IMR-90 (cell line): ENCODE data around the gene GAPDH. TPM values are rescaled to one million over a fixed set of nuclear protein-coding genes. Genes with fewer than 3 reads are reported as not detected.

Experiments
- ATAC-seq: fragments of 200-7000 bp; cut with Tn5 transposase; 2 replicates; pipeline ENCODE4 v1.9.1; 2020; ENCODE audit warnings: low read depth, mild to moderate bottlenecking, moderate library complexity
- BruUV-seq: library from RNA; stranded (reverse); fragments of 400-500 nt; replicated peaks from 2 replicates; lab custom pipeline; 2021; lab: Mats Ljungman, UMichigan
- CTCF ChIA-PET: fragments of 300-600 bp; formaldehyde crosslinking; extraction: SDS; loops from one replicate; lab custom pipeline; 2021; ENCODE audit warnings: antibody characterized with exemption; lab: Yijun Ruan, JAX
- POLR2A ChIA-PET: fragments of 300-600 bp; sonication (Branson Sonifier 250); formaldehyde crosslinking; loops from one replicate; lab custom pipeline; 2022; ENCODE audit warnings: antibody characterized with exemption; ENCODE audit not compliant: unreplicated experiment; lab: Charles Lee
- DNase-seq: peaks from one replicate; pipeline ENCODE4 v3.0.0; 2013
- H2AFZ ChIP-seq: replicated peaks from 2 replicates; pipeline ENCODE3; 2013; ENCODE audit warnings: low read length, mild to moderate bottlenecking; ENCODE audit not compliant: poor library complexity
- H2AK5ac ChIP-seq: 2 replicates; pipeline ENCODE4 v1.6.1; 2013; ENCODE audit warnings: low read depth, low read length, inconsistent platforms
- H2AK9ac ChIP-seq: replicated peaks from 2 replicates; pipeline ENCODE3; 2013; ENCODE audit warnings: mild to moderate bottlenecking, low read depth, low read length, moderate library complexity; ENCODE audit not compliant: poor library complexity
- H2BK120ac ChIP-seq: 2 replicates; pipeline ENCODE4 v1.6.1; 2013; ENCODE audit warnings: low read depth, low read length, inconsistent platforms
- H2BK15ac ChIP-seq: 3 replicates; pipeline ENCODE4 v1.6.1; 2013; ENCODE audit warnings: low read depth, low read length, inconsistent platforms
- H2BK20ac ChIP-seq: 2 replicates; pipeline ENCODE4 v1.6.1; 2013; ENCODE audit warnings: low read depth, mild to moderate bottlenecking, inconsistent platforms, low read length, moderate library complexity
- H2BK5ac ChIP-seq: 2 replicates; pipeline ENCODE4 v1.6.1; 2013; ENCODE audit warnings: mild to moderate bottlenecking, low read depth, low read length, inconsistent platforms; ENCODE audit not compliant: poor library complexity, severe bottlenecking
- H3K14ac ChIP-seq: replicated peaks from 2 replicates; pipeline ENCODE4 v1.6.1; 2013; ENCODE audit warnings: low read depth, low read length, inconsistent platforms
- H3K18ac ChIP-seq: 2 replicates; pipeline ENCODE4 v1.6.1; 2013; ENCODE audit warnings: low read depth, low read length, control low read depth
- H3K23ac ChIP-seq: 2 replicates; pipeline ENCODE4 v1.6.1; 2013; ENCODE audit warnings: low read depth, low read length, inconsistent platforms
- H3K27ac ChIP-seq: 2 replicates; pipeline ENCODE4 v1.5.1; 2013; ENCODE audit warnings: mild to moderate bottlenecking, control low read depth, low read length; ENCODE audit not compliant: insufficient read depth
- H3K27me3 ChIP-seq: 2 replicates; pipeline ENCODE4 v1.6.1; 2013; ENCODE audit warnings: low read length; ENCODE audit not compliant: control insufficient read depth, insufficient read depth
- H3K36me3 ChIP-seq: 2 replicates; pipeline ENCODE4 v1.6.1; 2013; ENCODE audit warnings: low read length, mixed read lengths; ENCODE audit not compliant: control insufficient read depth, insufficient read depth
- H3K4ac ChIP-seq: 2 replicates; pipeline ENCODE4 v1.6.1; 2013; ENCODE audit warnings: low read depth, low read length, inconsistent platforms
- H3K4me1 ChIP-seq: 2 replicates; pipeline ENCODE4 v1.6.1; 2013; ENCODE audit warnings: low read length, mixed read lengths; ENCODE audit not compliant: control insufficient read depth, insufficient read depth
- H3K4me2 ChIP-seq: 2 replicates; pipeline ENCODE4 v1.6.1; 2013; ENCODE audit warnings: low read depth, mild to moderate bottlenecking, control low read depth, low read length, moderate library complexity
- H3K4me3 ChIP-seq: 2 replicates; pipeline ENCODE4 v1.5.1; 2013; ENCODE audit warnings: low read depth, mild to moderate bottlenecking, control low read depth, low read length, moderate library complexity; ENCODE audit not compliant: insufficient read depth
- H3K56ac ChIP-seq: 2 replicates; pipeline ENCODE4 v1.6.1; 2013; ENCODE audit warnings: low read length, inconsistent platforms; ENCODE audit not compliant: insufficient read depth; ENCODE audit errors: extremely low read depth
- H3K79me1 ChIP-seq, 2 experiments: 2 replicates each; pipeline ENCODE4 v1.6.1; 2013; ENCODE audit warnings: low read length in 2 of 2, inconsistent platforms in 1 of 2, low read depth in 1 of 2
- H3K9ac ChIP-seq: 2 replicates; pipeline ENCODE4 v1.6.1; 2013; ENCODE audit warnings: low read depth, low read length, control low read depth
- H3K9me1 ChIP-seq: 2 replicates; pipeline ENCODE4 v1.6.1; 2013; ENCODE audit warnings: low read length, inconsistent platforms; ENCODE audit not compliant: insufficient read depth
- H3K9me3 ChIP-seq: 2 replicates; pipeline ENCODE4 v1.6.1; 2013; ENCODE audit warnings: low read length; ENCODE audit not compliant: control insufficient read depth, insufficient read depth
- H4K20me1 ChIP-seq: 2 replicates; pipeline ENCODE4 v1.6.1; 2013; ENCODE audit warnings: low read length, inconsistent platforms; ENCODE audit not compliant: insufficient read depth
- H4K5ac ChIP-seq: 2 replicates; pipeline ENCODE4 v1.6.1; 2013; ENCODE audit warnings: mild to moderate bottlenecking, low read depth, low read length, control low read depth
- H4K8ac ChIP-seq, 2 experiments: 2 replicates each; pipeline ENCODE4 v1.6.1; 2013; ENCODE audit warnings: low read depth in 2 of 2, low read length in 2 of 2, control low read depth in 1 of 2, inconsistent platforms in 1 of 2
- H4K91ac ChIP-seq: 2 replicates; pipeline ENCODE4 v1.6.1; 2013; ENCODE audit warnings: low read depth, low read length, inconsistent platforms; ENCODE audit not compliant: insufficient read depth
- BHLHE40 ChIP-seq: fragments of 150-350 bp; IDR thresholded peaks from 2 replicates; pipeline ENCODE4 v1.6.1; 2016; ENCODE audit warnings: mild to moderate bottlenecking, low read depth, low read length
- CEBPB ChIP-seq: IDR thresholded peaks from 2 replicates; pipeline ENCODE4 v1.6.1; 2012; ENCODE audit warnings: low read depth, low read length, improper control_type of control experiment
- RCOR1 ChIP-seq: IDR thresholded peaks from 2 replicates; pipeline ENCODE4 v1.6.1; 2012; ENCODE audit warnings: mild to moderate bottlenecking, low read length, improper control_type of control experiment; ENCODE audit not compliant: insufficient replicate concordance
- WGBS, 2 experiments: methylation state at CpG; one replicate each; pipeline versions ENCODE4 v1.1.5 to v1.1.7; 2013; ENCODE audit warnings: missing lambda C conversion rate in 2 of 2; ENCODE audit not compliant: insufficient read length in 1 of 2; ENCODE audit errors: extremely low coverage in 2 of 2; 5-methylcytosine and 5-hydroxymethylcytosine counted together
- dilution Hi-C: fragments of 300-500 bp; cut with HindIII; formaldehyde crosslinking; loops from one replicate; pipeline ENCODE4 v1.14.3; 2018; ENCODE audit warnings: low sequenced_read_pairs; ENCODE audit not compliant: unreplicated experiment
- in situ Hi-C: fragments of 300-500 bp; cut with MboI; formaldehyde crosslinking; loops from 3 replicates; pipeline ENCODE4 v1.14.3; 2019; ENCODE audit warnings: low sequenced_read_pairs, inconsistent platforms, mixed read lengths
- intact Hi-C: fragments of 100-400 bp; cut with micrococcal nuclease; formaldehyde crosslinking; loops from 2 replicates; pipeline ENCODE4 v1.10.0; 2022
- polyA plus RNA-seq, 3 experiments: library from polyadenylated mRNA; depleted of rRNA; stranded (reverse); fragments of >200 nt; gene quantifications; 2 replicates each; pipeline ENCODE4 v1.2.3, GENCODE V29; 2012; ENCODE audit warnings: low replicate concordance in 1 of 3
- total RNA-seq: library from RNA; depleted of rRNA; stranded (reverse); fragments of >200 nt; gene quantifications from 2 replicates; pipeline ENCODE4 v1.2.3, GENCODE V29; 2012
- TF ChIP-seq, protein P1 (sequence below): fragments of 150-350 bp; IDR thresholded peaks from 2 replicates; pipeline ENCODE4 v1.6.1; 2016; ENCODE audit warnings: low read depth, mild to moderate bottlenecking, low read length, moderate library complexity, borderline replicate concordance

Gene GAPDH
- total and polyA plus RNA-seq, 2 of the 4 experiments (the other 2 are of a cell fraction), result 12,939 to 21,893 TPM

DNA sequence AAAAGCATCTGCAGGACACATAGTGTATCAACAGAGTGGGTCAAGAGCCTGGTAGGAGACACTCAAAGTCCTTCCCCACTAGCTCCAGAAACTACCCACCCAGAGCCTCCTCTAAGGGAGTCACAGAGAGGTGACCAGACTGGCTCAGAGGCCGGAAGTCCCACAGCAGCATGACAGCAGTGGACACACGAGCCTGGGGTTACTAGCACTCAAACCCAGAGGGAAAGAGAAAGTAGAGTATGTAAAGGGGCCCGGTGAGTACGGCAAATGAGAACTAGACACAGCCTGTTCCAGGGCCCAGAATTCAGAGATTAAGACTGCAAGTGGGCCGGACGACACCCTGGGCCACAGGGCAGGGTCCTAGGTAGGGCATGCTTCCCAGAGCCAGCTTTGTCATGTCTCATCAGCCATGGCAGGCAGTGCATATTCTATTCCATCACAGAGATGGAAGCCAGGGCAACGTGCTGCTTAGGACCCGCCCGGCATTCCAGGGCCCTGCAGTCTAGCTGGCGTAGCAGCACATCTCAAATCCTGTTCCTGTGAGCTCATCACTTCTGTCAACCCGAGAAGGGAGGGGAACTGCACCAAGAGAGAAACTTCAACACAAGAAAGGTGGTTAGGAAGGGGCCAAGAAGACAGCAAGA, 17.3 kb downstream of the GAPDH start:
- H2AK5ac ChIP-seq, result peak overlapping the region; percentile 99
- peaks cover 29 to 86% of the 10 kb centered on the region in 2 experiments; a peak in 3 of 4 replicates for H3K79me1 ChIP-seq
- peak overlapping the region; percentile 74 for H2BK20ac ChIP-seq
- peak overlapping the region; percentile 91 for H4K91ac ChIP-seq
- peaks cover 26% of the 10 kb centered on the region; the same call in 1 of the 2 replicates for H4K20me1 ChIP-seq
- POLR2A ChIA-PET, result interaction anchor here (1.6 to 5.2 kb wide), 2 partner anchors 11 to 16 kb away, joined by 6 to 48 read pairs; partner anchors contain the start of gene GAPDH
- peak overlapping the region; percentile 98 for H3K4ac ChIP-seq
- DNase-seq (peak; percentile 72), ATAC-seq (peak; percentile 3; the same call in 1 of the 2 replicates)
- intact Hi-C loops (loop anchor here (10.0 kb wide), 2 partner anchors 133 to 567 kb away; partner anchors contain the start of gene ZNF384), in situ Hi-C loops (no loop called here), dilution Hi-C loops (no loop called here)
- peak overlapping the region; percentile 60 to 80; a peak in 3 of 4 replicates for H4K8ac ChIP-seq
- no TSS peak for BruUV-seq
- peak overlapping the region; percentile 88 for H2BK120ac ChIP-seq
- peak overlapping the region; percentile 44 for H3K9ac ChIP-seq
- H3K9me3 ChIP-seq, result no peaks in the 10 kb centered on the region
- H2BK15ac ChIP-seq, result peak overlapping the region; percentile 77; the same call in 2 of the 3 replicates
- peak overlapping the region; percentile 72; the same call in 1 of the 2 replicates for H3K18ac ChIP-seq
- H3K4me3 ChIP-seq, result no peak overlapping the region; the same call in 1 of the 2 replicates
- H3K36me3 ChIP-seq, result peaks cover 12% of the 10 kb centered on the region
- peak overlapping the region; percentile 86 for H3K23ac ChIP-seq
- no CpG with 5 or more reads among the region's 11 CpGs for WGBS, 2 experiments
- H3K4me1 ChIP-seq, result peaks cover 54% of the 10 kb centered on the region
- peak overlapping the region; percentile 88 for H2BK5ac ChIP-seq
- peak overlapping the region; percentile 33 for H4K5ac ChIP-seq
- H3K9me1 ChIP-seq, result peaks cover 26% of the 10 kb centered on the region
- TF ChIP-seq BHLHE40, result peak; percentile 44; the same call in 1 of the 2 replicates
- TF ChIP-seq, protein P1, sequence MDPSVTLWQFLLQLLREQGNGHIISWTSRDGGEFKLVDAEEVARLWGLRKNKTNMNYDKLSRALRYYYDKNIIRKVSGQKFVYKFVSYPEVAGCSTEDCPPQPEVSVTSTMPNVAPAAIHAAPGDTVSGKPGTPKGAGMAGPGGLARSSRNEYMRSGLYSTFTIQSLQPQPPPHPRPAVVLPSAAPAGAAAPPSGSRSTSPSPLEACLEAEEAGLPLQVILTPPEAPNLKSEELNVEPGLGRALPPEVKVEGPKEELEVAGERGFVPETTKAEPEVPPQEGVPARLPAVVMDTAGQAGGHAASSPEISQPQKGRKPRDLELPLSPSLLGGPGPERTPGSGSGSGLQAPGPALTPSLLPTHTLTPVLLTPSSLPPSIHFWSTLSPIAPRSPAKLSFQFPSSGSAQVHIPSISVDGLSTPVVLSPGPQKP, result no peak
- peak; percentile 34 for TF ChIP-seq RCOR1
- no peak for TF ChIP-seq CEBPB
- H2AK9ac ChIP-seq, result peak overlapping the region; percentile 90
- CTCF ChIA-PET, result interaction anchor here (1.9 kb wide), 1 partner anchor 13 kb away, joined by 7 read pairs; no protein-coding TSS in a partner anchor
- no peaks in the 10 kb centered on the region for H3K27me3 ChIP-seq
- peak overlapping the region; percentile 89 for H3K14ac ChIP-seq
- H3K27ac ChIP-seq, result peak overlapping the region; percentile 86
- H2AFZ ChIP-seq, result peak overlapping the region; percentile 11
- peak overlapping the region; percentile 36; the same call in 1 of the 2 replicates for H3K56ac ChIP-seq
- H3K4me2 ChIP-seq, result peak overlapping the region; percentile 24
